H9 (cell line): ENCODE results near the gene DAGLB. TPM values are rescaled to one million over a fixed set of nuclear protein-coding genes. Genes with fewer than 3 reads are reported as not detected.

ENCODE experiments used
- DNase-seq: peaks from one replicate; pipeline ENCODE4 v3.0.0-alpha.2; 2017
- H2AFZ ChIP-seq: one replicate; pipeline ENCODE4 v1.6.1; 2013; ENCODE audit warnings: mild to moderate bottlenecking, low read length, control low read depth, moderate library complexity
- H2AK5ac ChIP-seq: 2 replicates; pipeline ENCODE4 v1.6.1; 2013; ENCODE audit warnings: low read length, control low read depth, mixed read lengths; ENCODE audit not compliant: insufficient read length
- H2BK120ac ChIP-seq: one replicate; pipeline ENCODE4 v1.6.1; 2013; ENCODE audit warnings: low read depth, mild to moderate bottlenecking, low read length, control low read depth, inconsistent platforms; ENCODE audit not compliant: poor library complexity, severe bottlenecking
- H2BK12ac ChIP-seq: 2 replicates; pipeline ENCODE4 v1.6.1; 2013; ENCODE audit warnings: low read length, control low read depth, mixed read lengths, low read depth; ENCODE audit not compliant: insufficient read length
- H2BK15ac ChIP-seq: 2 replicates; pipeline ENCODE4 v1.6.1; 2013; ENCODE audit warnings: low read depth, low read length, control low read depth
- H2BK20ac ChIP-seq: one replicate; pipeline ENCODE4 v1.6.1; 2013; ENCODE audit warnings: low read depth, mild to moderate bottlenecking, low read length, control low read depth, inconsistent platforms; ENCODE audit not compliant: poor library complexity, severe bottlenecking
- H2BK5ac ChIP-seq: 2 replicates; pipeline ENCODE4 v1.6.1; 2013; ENCODE audit warnings: low read length, control low read depth, mixed read lengths; ENCODE audit not compliant: insufficient read length
- H3K14ac ChIP-seq: 2 replicates; pipeline ENCODE4 v1.6.1; 2013; ENCODE audit warnings: low read length, control low read depth; ENCODE audit not compliant: insufficient read depth
- H3K18ac ChIP-seq: 2 replicates; pipeline ENCODE4 v1.6.1; 2013; ENCODE audit warnings: low read depth, mild to moderate bottlenecking, mixed read lengths, low read length, control low read depth; ENCODE audit not compliant: insufficient read length
- H3K23ac ChIP-seq: 2 replicates; pipeline ENCODE4 v1.6.1; 2013; ENCODE audit warnings: low read length, control low read depth, mixed read lengths, low read depth; ENCODE audit not compliant: insufficient read length
- H3K23me2 ChIP-seq: 2 replicates; pipeline ENCODE4 v1.6.1; 2013; ENCODE audit warnings: low read depth, mild to moderate bottlenecking, mixed read lengths, low read length, control low read depth; ENCODE audit not compliant: insufficient read length, poor library complexity, severe bottlenecking
- H3K27ac ChIP-seq: 2 replicates; pipeline ENCODE4 v1.5.1; 2013; ENCODE audit warnings: low read length, control low read depth, mixed read lengths, low read depth; ENCODE audit not compliant: insufficient read length
- H3K27me3 ChIP-seq: 2 replicates; pipeline ENCODE4 v1.6.1; 2013; ENCODE audit warnings: low read length, control low read depth, inconsistent platforms; ENCODE audit not compliant: insufficient read depth
- H3K4ac ChIP-seq: 2 replicates; pipeline ENCODE4 v1.6.1; 2013; ENCODE audit warnings: low read depth, mild to moderate bottlenecking, control low read depth, inconsistent platforms, low read length, moderate library complexity
- H3K4me1 ChIP-seq: 2 replicates; pipeline ENCODE4 v1.6.1; 2013; ENCODE audit warnings: low read length, control low read depth, inconsistent platforms; ENCODE audit not compliant: insufficient read depth
- H3K4me2 ChIP-seq: 2 replicates; pipeline ENCODE4 v1.6.1; 2013; ENCODE audit warnings: low read length, control low read depth, mixed read lengths; ENCODE audit not compliant: insufficient read length, insufficient read depth
- H3K56ac ChIP-seq: 2 replicates; pipeline ENCODE4 v1.6.1; 2013; ENCODE audit warnings: low read depth, mild to moderate bottlenecking, mixed read lengths, low read length, control low read depth; ENCODE audit not compliant: insufficient read length
- H3K79me1 ChIP-seq: 2 replicates; pipeline ENCODE4 v1.6.1; 2013; ENCODE audit warnings: low read depth, mild to moderate bottlenecking, moderate library complexity, low read length, control low read depth, inconsistent platforms; ENCODE audit not compliant: insufficient read depth, poor library complexity, severe bottlenecking
- H3K79me2 ChIP-seq: 2 replicates; pipeline ENCODE4 v1.6.1; 2013; ENCODE audit warnings: low read length, control low read depth, inconsistent platforms; ENCODE audit not compliant: insufficient read depth
- H3K9ac ChIP-seq: 2 replicates; pipeline ENCODE4 v1.6.1; 2013; ENCODE audit warnings: low read length, control low read depth, mixed read lengths; ENCODE audit not compliant: insufficient read length; ENCODE audit errors: extremely low read depth
- H3K9me3 ChIP-seq: one replicate; pipeline ENCODE4 v1.6.1; 2013; ENCODE audit warnings: low read depth, low read length, inconsistent platforms; ENCODE audit not compliant: control insufficient read depth
- H3T11ph ChIP-seq: one replicate; pipeline ENCODE4 v1.6.1; 2013; ENCODE audit warnings: mild to moderate bottlenecking, low read length, control low read depth, inconsistent platforms
- H4K20me1 ChIP-seq: one replicate; pipeline ENCODE4 v1.6.1; 2013; ENCODE audit not compliant: control insufficient read depth, insufficient read length, insufficient read depth
- H4K5ac ChIP-seq: 2 replicates; pipeline ENCODE4 v1.6.1; 2013; ENCODE audit warnings: low read depth, mild to moderate bottlenecking, mixed read lengths, low read length, control low read depth; ENCODE audit not compliant: insufficient read length
- H4K8ac ChIP-seq: replicated peaks from 2 replicates; pipeline ENCODE4 v1.6.1; 2013; ENCODE audit warnings: low read length, control low read depth, mixed read lengths, low read depth; ENCODE audit not compliant: insufficient read length
- H4K91ac ChIP-seq: 2 replicates; pipeline ENCODE4 v1.6.1; 2013; ENCODE audit warnings: low read depth, mild to moderate bottlenecking, moderate library complexity, mixed read lengths, low read length, control low read depth; ENCODE audit not compliant: insufficient read length
- H3K27ac Mint-ChIP-seq, 3 experiments: 2 replicates in 2 of 3; 3 replicates in 1 of 3; pipeline ENCODE4 v1.8.0; 2020 to 2021; ENCODE audit warnings: mixed read lengths in 3 of 3, mild to moderate bottlenecking in 1 of 3, moderate library complexity in 1 of 3
- H3K27me3 Mint-ChIP-seq: 2 replicates; pipeline ENCODE4 v1.8.0; 2021; ENCODE audit warnings: low read depth, mild to moderate bottlenecking, moderate library complexity, mixed read lengths
- H3K36me3 Mint-ChIP-seq, 3 experiments: 2 replicates in 2 of 3; 3 replicates in 1 of 3; pipeline ENCODE4 v1.8.0; 2020 to 2021; ENCODE audit warnings: low read depth in 3 of 3, mixed read lengths in 3 of 3; ENCODE audit not compliant: insufficient read depth in 1 of 3
- H3K4me1 Mint-ChIP-seq, 2 experiments: 2 replicates each; pipeline ENCODE4 v1.8.0; 2020; ENCODE audit warnings: mixed read lengths in 2 of 2
- H3K4me3 Mint-ChIP-seq, 2 experiments: 2 replicates in 1 of 2; 3 replicates in 1 of 2; pipeline ENCODE4 v1.8.0; 2020 to 2021; ENCODE audit warnings: mild to moderate bottlenecking in 2 of 2, mixed read lengths in 2 of 2, moderate library complexity in 1 of 2
- H3K9me3 Mint-ChIP-seq, 2 experiments: 2 replicates in 1 of 2; 3 replicates in 1 of 2; pipeline ENCODE4 v1.8.0; 2020; ENCODE audit warnings: mild to moderate bottlenecking in 2 of 2, mixed read lengths in 2 of 2, moderate library complexity in 1 of 2
- WGBS: extraction: QIAGEN DNeasy Blood & Tissue Kit; methylation state at CpG from one replicate; pipeline ENCODE4 v1.1.7; 2013; ENCODE audit warnings: missing lambda C conversion rate, low lambda C conversion rate, mixed read lengths; ENCODE audit not compliant: insufficient read length; ENCODE audit errors: extremely low coverage; 5-methylcytosine and 5-hydroxymethylcytosine counted together
- total RNA-seq: library from RNA; stranded (reverse); gene quantifications from 2 replicates; pipeline ENCODE4 v1.2.1, GENCODE V29; 2021
- TF ChIP-seq, protein P1 (sequence below): fragments of 200-600 bp; sonication (generic); conservative IDR thresholded peaks from 3 replicates; pipeline ENCODE4 v1.8.0; 2021; ENCODE audit warnings: antibody characterized with exemption, mild to moderate bottlenecking

Gene DAGLB
- total RNA-seq, 1 experiment from 2014 or later: 46.4 TPM

DNA sequence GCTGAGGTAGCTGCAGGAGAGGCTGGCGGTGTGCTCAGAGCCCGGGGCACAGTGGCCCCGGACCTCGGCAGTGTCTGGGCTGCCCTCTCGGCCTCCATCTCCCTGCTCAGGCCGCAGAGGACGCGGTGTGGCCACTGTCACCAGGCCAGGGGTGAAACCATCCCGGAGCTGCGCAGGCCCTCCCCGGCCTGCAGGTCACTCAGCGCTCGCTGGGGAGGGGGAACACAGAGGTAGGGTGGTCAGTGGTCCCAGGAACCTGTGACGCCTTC, 49.8 kb upstream of the DAGLB start:
- Histone ChIP-seq H3K56ac (no peak overlapping the region), H3K14ac (no peak overlapping the region), H3K4me2 (no peak overlapping the region), H2BK15ac (no peak overlapping the region), H3T11ph (no peak overlapping the region), H3K4ac (no peak overlapping the region), H2BK12ac (no peak overlapping the region), H3K9me3 (no peaks in the 10 kb centered on the region), H3K4me1 (no peaks in the 10 kb centered on the region), H4K5ac (no peak overlapping the region), H2BK20ac (no peak overlapping the region), H4K91ac (no peak overlapping the region), H3K27me3 (no peaks in the 10 kb centered on the region), H3K23me2 (no peaks in the 10 kb centered on the region), H2AFZ (no peak overlapping the region), H3K79me2 (no peaks in the 10 kb centered on the region), H4K20me1 (no peaks in the 10 kb centered on the region), H3K23ac (no peak overlapping the region), H4K8ac (no peak overlapping the region), H2BK120ac (no peak overlapping the region), H3K79me1 (no peaks in the 10 kb centered on the region), H3K18ac (no peak overlapping the region), H2AK5ac (no peak overlapping the region), H3K9ac (no peak overlapping the region), H2BK5ac (no peak overlapping the region), H3K27ac (no peak overlapping the region)
- Mint-ChIP-seq H3K36me3 (peaks cover 0 to 3% (median 0%) of the 10 kb centered on the region in 3 experiments; a peak in 1 of 7 replicates), H3K27me3 (peaks cover under 1% of the 10 kb centered on the region; the same call in 1 of the 2 replicates), H3K27ac (no peak overlapping the region), H3K4me3 (no peak overlapping the region), H3K9me3 (no peaks in the 10 kb centered on the region), H3K4me1 (peaks cover 0 to 1% of the 10 kb centered on the region in 2 experiments; a peak in 2 of 4 replicates)
- no peak for DNase-seq
- no CpG with 5 or more reads among the region's 14 CpGs for WGBS
- TF ChIP-seq, protein P1, sequence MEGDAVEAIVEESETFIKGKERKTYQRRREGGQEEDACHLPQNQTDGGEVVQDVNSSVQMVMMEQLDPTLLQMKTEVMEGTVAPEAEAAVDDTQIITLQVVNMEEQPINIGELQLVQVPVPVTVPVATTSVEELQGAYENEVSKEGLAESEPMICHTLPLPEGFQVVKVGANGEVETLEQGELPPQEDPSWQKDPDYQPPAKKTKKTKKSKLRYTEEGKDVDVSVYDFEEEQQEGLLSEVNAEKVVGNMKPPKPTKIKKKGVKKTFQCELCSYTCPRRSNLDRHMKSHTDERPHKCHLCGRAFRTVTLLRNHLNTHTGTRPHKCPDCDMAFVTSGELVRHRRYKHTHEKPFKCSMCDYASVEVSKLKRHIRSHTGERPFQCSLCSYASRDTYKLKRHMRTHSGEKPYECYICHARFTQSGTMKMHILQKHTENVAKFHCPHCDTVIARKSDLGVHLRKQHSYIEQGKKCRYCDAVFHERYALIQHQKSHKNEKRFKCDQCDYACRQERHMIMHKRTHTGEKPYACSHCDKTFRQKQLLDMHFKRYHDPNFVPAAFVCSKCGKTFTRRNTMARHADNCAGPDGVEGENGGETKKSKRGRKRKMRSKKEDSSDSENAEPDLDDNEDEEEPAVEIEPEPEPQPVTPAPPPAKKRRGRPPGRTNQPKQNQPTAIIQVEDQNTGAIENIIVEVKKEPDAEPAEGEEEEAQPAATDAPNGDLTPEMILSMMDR: no peak
